Mesendoderm (in vitro differentiated cells): ENCODE results near the gene ACOT12.

ENCODE experiments used
- DNase-seq: peaks from one replicate; pipeline ENCODE4 v3.0.0; 2013
- H2AK5ac ChIP-seq: 2 replicates; pipeline ENCODE4 v1.6.1; 2013; ENCODE audit warnings: low read length, inconsistent platforms
- H2BK120ac ChIP-seq: 2 replicates; pipeline ENCODE4 v1.6.1; 2013; ENCODE audit warnings: low read depth, mild to moderate bottlenecking, low read length, moderate library complexity, mixed read lengths
- H2BK15ac ChIP-seq: replicated peaks from 2 replicates; pipeline ENCODE4 v1.6.1; 2013; ENCODE audit warnings: low read depth, mild to moderate bottlenecking, moderate library complexity
- H2BK5ac ChIP-seq: 2 replicates; pipeline ENCODE4 v1.6.1; 2013; ENCODE audit warnings: low read length, inconsistent platforms
- H3K18ac ChIP-seq: 2 replicates; pipeline ENCODE4 v1.6.1; 2013; ENCODE audit warnings: mild to moderate bottlenecking, low read length, mixed read lengths
- H3K23ac ChIP-seq: one replicate; pipeline ENCODE4 v1.6.1; 2013; ENCODE audit warnings: low read length
- H3K27ac ChIP-seq: 2 replicates; pipeline ENCODE4 v1.5.1; 2013; ENCODE audit warnings: low read depth, mild to moderate bottlenecking, inconsistent platforms, low read length, moderate library complexity
- H3K27me3 ChIP-seq: 2 replicates; pipeline ENCODE4 v1.6.1; 2013; ENCODE audit warnings: low read length, control low read depth, mild to moderate bottlenecking, inconsistent platforms; ENCODE audit not compliant: insufficient read depth, poor library complexity
- H3K36me3 ChIP-seq: 2 replicates; pipeline ENCODE4 v1.6.1; 2013; ENCODE audit warnings: low read length, inconsistent platforms; ENCODE audit not compliant: control insufficient read depth, insufficient read depth
- H3K4ac ChIP-seq: one replicate; pipeline ENCODE4 v1.6.1; 2013; ENCODE audit warnings: low read depth, mild to moderate bottlenecking, low read length, moderate library complexity
- H3K4me1 ChIP-seq: 2 replicates; pipeline ENCODE4 v1.6.1; 2013; ENCODE audit warnings: low read depth, low read length, inconsistent platforms; ENCODE audit not compliant: control insufficient read depth
- H3K4me2 ChIP-seq: 2 replicates; pipeline ENCODE4 v1.6.1; 2013; ENCODE audit warnings: low read length
- H3K4me3 ChIP-seq: 2 replicates; pipeline ENCODE4 v1.5.1; 2013; ENCODE audit warnings: mild to moderate bottlenecking, low read length
- H3K56ac ChIP-seq: one replicate; pipeline ENCODE4 v1.6.1; 2013; ENCODE audit warnings: low read length
- H3K79me1 ChIP-seq: 2 replicates; pipeline ENCODE4 v1.6.1; 2013; ENCODE audit warnings: low read length, inconsistent platforms
- H3K79me2 ChIP-seq: 2 replicates; pipeline ENCODE4 v1.6.1; 2013; ENCODE audit warnings: mild to moderate bottlenecking, low read length; ENCODE audit not compliant: control insufficient read depth, insufficient read depth
- H3K9ac ChIP-seq: 2 replicates; pipeline ENCODE4 v1.6.1; 2013; ENCODE audit warnings: low read length, inconsistent platforms
- H4K5ac ChIP-seq: one replicate; pipeline ENCODE4 v1.6.1; 2013; ENCODE audit warnings: low read length
- H4K8ac ChIP-seq: one replicate; pipeline ENCODE4 v1.6.1; 2013; ENCODE audit warnings: low read depth, mild to moderate bottlenecking, control low read depth, low read length, moderate library complexity
- WGBS: extraction: QIAGEN DNeasy Blood & Tissue Kit; methylation state at CpG from one replicate; pipeline ENCODE4 v1.1.7; 2013; ENCODE audit warnings: low lambda C conversion rate, missing lambda C conversion rate; ENCODE audit not compliant: insufficient coverage; ENCODE audit errors: extremely low coverage; 5-methylcytosine and 5-hydroxymethylcytosine counted together

The ACOT12 gene

DNA sequence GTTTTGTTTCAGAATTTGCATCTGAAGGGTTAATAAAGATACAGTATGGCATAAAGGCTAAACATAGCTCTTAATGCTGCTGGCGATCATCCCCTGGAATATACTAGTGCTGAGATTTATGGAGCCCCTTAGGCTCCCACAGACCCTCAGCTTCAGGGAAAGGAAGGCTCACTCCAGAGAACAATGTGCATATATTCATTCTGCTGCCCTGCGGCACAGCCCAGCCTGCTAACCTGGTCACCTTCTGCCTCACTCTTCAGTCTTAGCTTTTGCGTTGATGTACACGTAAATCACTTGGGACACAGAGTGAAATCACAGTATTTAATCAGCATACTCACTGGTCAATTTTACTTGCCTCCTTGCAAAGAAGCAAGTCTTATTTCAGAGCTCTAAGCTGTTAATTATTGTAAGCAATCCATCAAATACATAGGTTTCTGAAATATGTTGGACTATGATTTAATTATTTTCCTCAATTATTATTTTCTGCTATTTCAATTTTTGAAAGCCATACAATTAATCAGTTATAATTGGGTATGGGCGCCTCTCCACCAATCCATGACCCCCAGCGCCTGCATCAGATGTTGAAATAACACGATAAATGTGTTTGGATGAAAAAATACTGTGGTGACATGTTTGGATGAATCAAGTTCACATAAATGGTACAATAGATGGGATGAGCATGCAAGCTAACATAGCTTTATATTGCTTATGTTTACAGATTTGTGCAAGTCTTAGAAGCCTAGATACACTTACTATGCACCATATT is 11.4 kb upstream of the ACOT12 start:
- Histone ChIP-seq H3K4ac (no peak overlapping the region), H2BK15ac (no peak overlapping the region), H3K23ac (no peak overlapping the region), H2BK5ac (no peak overlapping the region), H3K36me3 (no peaks in the 10 kb centered on the region), H3K27ac (no peak overlapping the region), H2BK120ac (no peak overlapping the region), H3K79me2 (no peaks in the 10 kb centered on the region), H3K27me3 (no peaks in the 10 kb centered on the region), H2AK5ac (no peak overlapping the region), H4K5ac (no peak overlapping the region), H4K8ac (no peak overlapping the region), H3K9ac (no peak overlapping the region), H3K18ac (no peak overlapping the region), H3K4me1 (no peaks in the 10 kb centered on the region), H3K56ac (no peak overlapping the region), H3K79me1 (no peaks in the 10 kb centered on the region), H3K4me2 (no peak overlapping the region), H3K4me3 (no peak overlapping the region)
- WGBS = no CpG with 5 or more reads among the region's 7 CpGs
- no peak for DNase-seq

DNA sequence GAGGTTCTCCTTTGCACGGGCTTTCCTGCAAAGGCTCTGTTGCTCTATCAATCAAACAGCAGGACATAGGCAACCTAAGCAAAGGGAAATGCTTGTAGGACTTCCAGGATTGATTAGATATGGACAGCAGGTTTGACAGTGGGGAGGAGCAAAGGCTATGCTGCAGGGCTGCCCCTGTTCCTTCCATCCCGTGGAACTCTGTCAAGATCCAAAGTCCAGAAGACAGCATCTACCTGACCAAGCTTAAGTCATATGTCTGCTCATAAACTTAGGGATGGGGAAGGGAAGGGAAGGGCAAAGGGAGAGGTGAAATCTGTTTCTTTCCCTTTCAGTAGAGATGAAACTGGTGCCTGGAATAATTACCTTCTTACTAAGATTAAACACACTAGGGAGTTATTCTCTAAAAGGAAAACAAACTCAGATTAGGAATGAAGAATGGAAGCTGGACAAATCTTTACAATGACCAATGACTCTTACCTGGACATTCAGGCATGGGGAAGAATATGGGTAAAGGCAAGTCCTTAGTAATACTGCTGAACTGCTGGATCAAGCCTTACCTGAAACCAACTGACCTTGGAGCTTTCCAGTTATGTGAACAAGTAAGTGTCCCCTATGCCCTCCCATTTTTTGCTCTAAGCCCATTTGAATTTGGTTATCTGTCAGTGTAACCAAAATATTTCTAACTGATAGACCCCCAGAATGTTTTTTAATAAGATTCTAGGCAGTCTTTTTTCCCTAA is 8.4 kb upstream of the ACOT12 start:
- H3K4me1 ChIP-seq = no peaks in the 10 kb centered on the region
- H3K56ac ChIP-seq = no peak overlapping the region
- H2BK15ac ChIP-seq = no peak overlapping the region
- no peak overlapping the region for H2BK120ac ChIP-seq
- H3K23ac ChIP-seq = no peak overlapping the region
- H3K27me3 ChIP-seq = no peaks in the 10 kb centered on the region
- no peaks in the 10 kb centered on the region for H3K36me3 ChIP-seq
- no peak overlapping the region for H2BK5ac ChIP-seq
- H2AK5ac ChIP-seq = no peak overlapping the region
- WGBS = no CpG with 5 or more reads among the region's 2 CpGs
- H3K4me3 ChIP-seq = no peak overlapping the region
- H3K9ac ChIP-seq = no peak overlapping the region
- no peak overlapping the region for H4K5ac ChIP-seq
- H3K18ac ChIP-seq = no peak overlapping the region
- H3K79me1 ChIP-seq = no peaks in the 10 kb centered on the region
- H4K8ac ChIP-seq = no peak overlapping the region
- no peak for DNase-seq
- no peak overlapping the region for H3K4me2 ChIP-seq
- H3K4ac ChIP-seq = no peak overlapping the region
- no peaks in the 10 kb centered on the region for H3K79me2 ChIP-seq
- H3K27ac ChIP-seq = no peak overlapping the region

DNA sequence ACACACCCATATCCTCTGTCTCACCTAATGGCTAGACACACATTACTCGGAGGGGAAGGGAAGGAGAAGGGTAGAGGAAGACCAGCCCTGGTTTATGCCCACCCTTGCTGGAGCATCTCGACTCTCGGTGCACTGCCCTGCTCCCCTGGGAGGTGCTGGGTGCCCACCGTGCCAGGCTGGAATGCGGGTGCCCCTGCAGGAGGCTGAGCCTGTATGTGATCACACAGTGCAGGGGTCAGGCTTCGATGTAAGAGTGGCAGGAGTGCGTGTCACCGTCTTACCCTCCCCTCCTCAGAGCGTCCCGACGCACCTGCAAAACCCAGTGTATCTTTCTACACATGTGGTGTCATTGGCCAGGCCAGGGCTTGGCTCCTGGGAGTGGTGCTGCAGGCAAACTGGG is 7.3 kb upstream of the ACOT12 start:
- Histone ChIP-seq H3K36me3 (no peaks in the 10 kb centered on the region), H3K27ac (no peak overlapping the region), H3K4me1 (no peaks in the 10 kb centered on the region), H3K79me2 (no peaks in the 10 kb centered on the region), H3K79me1 (no peaks in the 10 kb centered on the region), H3K56ac (no peak overlapping the region), H2AK5ac (no peak overlapping the region), H3K4me3 (no peak overlapping the region), H2BK120ac (no peak overlapping the region), H3K27me3 (no peaks in the 10 kb centered on the region), H4K8ac (no peak overlapping the region), H3K18ac (no peak overlapping the region), H3K9ac (no peak overlapping the region), H2BK5ac (no peak overlapping the region), H4K5ac (no peak overlapping the region), H3K4me2 (no peak overlapping the region), H2BK15ac (no peak overlapping the region), H3K4ac (no peak overlapping the region), H3K23ac (no peak overlapping the region)
- no CpG with 5 or more reads among the region's 11 CpGs for WGBS
- no peak for DNase-seq

DNA sequence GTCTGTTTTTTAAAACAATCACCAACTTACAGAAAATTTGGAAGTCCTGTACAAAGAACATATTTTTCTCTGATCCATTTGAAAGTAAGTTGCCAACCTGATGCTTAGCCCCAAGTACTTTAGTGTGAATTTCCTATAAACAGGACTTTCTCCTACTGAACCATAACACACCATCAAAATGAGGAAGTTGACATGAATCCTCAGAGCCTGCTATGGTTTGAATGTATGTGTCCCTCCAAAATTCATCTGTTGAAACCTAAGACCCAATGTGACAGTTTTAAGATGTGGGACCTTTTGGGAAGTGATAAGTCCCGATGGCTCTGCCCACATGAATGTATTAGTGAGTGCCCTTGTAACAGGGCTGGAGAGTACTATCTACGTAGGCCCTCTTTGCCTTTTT is 6.4 kb upstream of the ACOT12 start:
- H3K79me1 ChIP-seq = no peaks in the 10 kb centered on the region
- H3K36me3 ChIP-seq = no peaks in the 10 kb centered on the region
- no peak overlapping the region for H4K5ac ChIP-seq
- H4K8ac ChIP-seq = no peak overlapping the region
- WGBS = no CpG with 5 or more reads among the region's 2 CpGs
- H3K4me1 ChIP-seq = no peaks in the 10 kb centered on the region
- no peak overlapping the region for H3K9ac ChIP-seq
- H3K4me3 ChIP-seq = no peak overlapping the region
- H3K18ac ChIP-seq = no peak overlapping the region
- DNase-seq = no peak
- no peak overlapping the region for H3K4ac ChIP-seq
- no peak overlapping the region for H2AK5ac ChIP-seq
- H2BK15ac ChIP-seq = no peak overlapping the region
- no peak overlapping the region for H3K4me2 ChIP-seq
- no peak overlapping the region for H2BK5ac ChIP-seq
- no peak overlapping the region for H3K27ac ChIP-seq
- H3K23ac ChIP-seq = no peak overlapping the region
- H3K56ac ChIP-seq = no peak overlapping the region
- H3K79me2 ChIP-seq = no peaks in the 10 kb centered on the region
- H3K27me3 ChIP-seq = no peaks in the 10 kb centered on the region
- H2BK120ac ChIP-seq = no peak overlapping the region

DNA sequence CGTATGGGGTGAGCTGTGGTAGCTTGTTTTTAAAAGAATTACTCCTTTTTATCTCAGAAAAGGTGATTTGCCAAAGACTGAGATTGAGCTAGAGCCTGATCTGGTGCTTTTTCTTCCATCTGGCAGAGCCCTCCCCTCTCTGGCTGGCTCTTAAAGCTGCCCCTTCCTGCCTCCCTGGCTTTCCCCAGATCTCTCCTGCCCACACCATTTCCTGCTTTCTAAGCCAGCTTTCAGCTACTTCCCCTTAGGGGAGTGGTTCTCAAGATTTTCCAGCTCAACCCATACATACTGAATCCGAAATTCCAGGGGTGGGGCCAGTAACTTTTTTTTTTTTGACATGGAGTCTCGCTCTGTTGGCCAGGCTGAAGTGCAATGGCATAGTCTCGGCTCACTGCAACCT is 4.8 kb upstream of the ACOT12 start:
- Histone ChIP-seq H3K9ac (no peak overlapping the region), H3K4me3 (no peak overlapping the region), H2BK15ac (no peak overlapping the region), H3K4me1 (no peaks in the 10 kb centered on the region), H2BK120ac (no peak overlapping the region), H3K4me2 (no peak overlapping the region), H4K8ac (no peak overlapping the region), H3K23ac (no peak overlapping the region), H2AK5ac (no peak overlapping the region), H3K27me3 (no peaks in the 10 kb centered on the region), H3K79me1 (no peaks in the 10 kb centered on the region), H3K56ac (no peak overlapping the region), H3K27ac (no peak overlapping the region), H4K5ac (no peak overlapping the region), H3K4ac (no peak overlapping the region), H3K79me2 (no peaks in the 10 kb centered on the region), H3K36me3 (no peaks in the 10 kb centered on the region), H3K18ac (no peak overlapping the region), H2BK5ac (no peak overlapping the region)
- WGBS = no CpG with 5 or more reads among the region's 4 CpGs
- DNase-seq = peak; percentile 22
